Raji (cell line): ENCODE results near the gene MAP3K19.

Experiments
- POLR2A ChIP-seq: IDR thresholded peaks from 2 replicates; pipeline ENCODE4 v1.6.1; 2011; ENCODE audit warnings: low read depth, low read length, control low read depth; ENCODE audit not compliant: insufficient read depth

MAP3K19 gene

GRCh38 chr2:135009339-135009738, 37.9 kb downstream of the MAP3K19 start:
- TF ChIP-seq POLR2A = no peak

GRCh38 chr2:135005753-135006152, 41.5 kb downstream of the MAP3K19 start:
- no peak for TF ChIP-seq POLR2A

DNA sequence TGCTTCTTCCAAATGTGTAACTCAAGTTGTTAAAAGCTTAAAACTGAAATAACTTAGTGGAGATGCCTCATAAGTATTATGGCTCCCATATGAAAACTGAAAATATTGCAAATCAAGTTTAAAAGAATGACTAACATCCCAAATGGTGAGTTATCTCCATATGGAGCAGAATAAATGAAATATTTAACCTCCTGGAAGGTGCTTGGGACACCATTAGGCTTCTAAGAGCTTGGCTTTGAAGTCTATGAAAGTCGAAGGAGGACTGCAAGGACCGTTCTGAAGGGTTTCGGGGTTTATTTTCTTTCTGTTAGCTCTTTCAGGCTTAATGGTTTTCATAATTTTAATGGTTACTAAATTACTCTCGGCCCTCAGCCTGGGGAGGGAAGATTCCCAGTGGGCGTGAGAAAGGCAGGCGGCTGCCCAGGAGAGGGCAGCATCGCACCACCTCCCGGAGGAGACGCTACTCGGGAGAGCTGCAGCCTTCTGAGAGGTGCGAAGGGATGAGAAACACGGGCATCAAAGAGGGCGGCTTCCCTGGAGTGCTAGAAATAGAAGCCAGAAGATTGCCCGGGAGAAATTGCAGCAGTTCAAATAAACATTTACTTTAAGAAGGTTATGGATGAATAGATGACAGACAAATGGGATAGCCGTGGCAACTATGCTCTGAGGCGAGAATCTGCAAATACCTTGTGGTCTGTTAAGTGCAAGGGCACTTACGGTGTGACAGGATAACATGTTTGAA, 43.1 kb downstream of the MAP3K19 start:
- no peak for TF ChIP-seq POLR2A

- no peak for TF ChIP-seq POLR2A
Measured at GRCh38 chr2:135002836-135003235, 44.4 kb downstream of the MAP3K19 start.

DNA sequence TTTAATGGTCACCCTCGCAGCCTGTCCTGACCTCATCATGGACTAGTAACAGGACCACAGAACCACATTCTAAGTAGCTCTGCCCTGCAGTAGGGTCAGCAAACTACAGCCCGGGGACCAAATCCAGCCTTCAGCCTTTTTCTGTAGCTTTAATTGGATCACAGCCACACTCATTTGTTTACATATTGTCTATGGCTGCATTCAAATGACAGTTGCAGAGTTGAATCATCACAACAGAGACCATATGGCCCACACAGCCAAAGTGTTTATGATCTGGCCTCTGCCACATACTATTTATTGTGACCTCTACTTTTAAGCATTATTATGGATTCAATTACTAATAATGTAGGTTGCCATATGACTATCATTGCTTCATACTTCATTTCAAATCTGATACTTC, 47.7 kb downstream of the MAP3K19 start:
- TF ChIP-seq POLR2A = no peak

DNA sequence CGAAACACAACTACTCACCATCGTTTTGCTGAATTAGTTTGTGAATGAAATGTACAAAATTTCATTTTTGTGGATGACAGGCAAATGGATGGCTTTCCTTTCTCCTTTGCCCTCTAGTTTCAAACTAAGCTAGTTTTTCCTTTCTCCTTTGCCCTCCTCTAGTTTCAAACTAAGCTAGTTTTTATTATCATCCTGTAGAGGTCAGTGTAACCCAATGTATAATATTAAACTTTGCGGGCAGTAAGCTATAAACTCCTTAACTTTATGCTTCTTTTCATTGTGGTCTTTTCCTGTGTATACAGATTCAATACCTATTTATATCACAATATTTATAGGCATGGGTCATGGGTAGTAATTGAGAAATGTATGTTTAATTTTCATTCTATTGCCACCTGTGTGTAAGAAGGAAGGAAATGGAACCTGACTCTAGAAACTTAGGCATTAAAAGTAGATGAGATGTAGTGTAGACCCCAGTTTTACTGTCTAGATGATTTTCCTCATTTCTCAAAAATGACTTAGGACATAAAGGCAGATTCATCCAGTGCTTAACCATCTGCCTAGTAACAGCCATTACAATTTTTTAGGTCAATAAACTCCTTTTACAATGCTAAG, 58.1 kb downstream of the MAP3K19 start:
- no peak for TF ChIP-seq POLR2A

GRCh38 chr2:134985061-134985460, 62.2 kb downstream of the MAP3K19 start:
- TF ChIP-seq POLR2A = no peak

- no peak for TF ChIP-seq POLR2A
Measured at GRCh38 chr2:134982603-134983002, 64.6 kb downstream of the MAP3K19 start.

- TF ChIP-seq POLR2A = no peak
Measured at GRCh38 chr2:134980639-134981038, 66.6 kb downstream of the MAP3K19 start.

DNA sequence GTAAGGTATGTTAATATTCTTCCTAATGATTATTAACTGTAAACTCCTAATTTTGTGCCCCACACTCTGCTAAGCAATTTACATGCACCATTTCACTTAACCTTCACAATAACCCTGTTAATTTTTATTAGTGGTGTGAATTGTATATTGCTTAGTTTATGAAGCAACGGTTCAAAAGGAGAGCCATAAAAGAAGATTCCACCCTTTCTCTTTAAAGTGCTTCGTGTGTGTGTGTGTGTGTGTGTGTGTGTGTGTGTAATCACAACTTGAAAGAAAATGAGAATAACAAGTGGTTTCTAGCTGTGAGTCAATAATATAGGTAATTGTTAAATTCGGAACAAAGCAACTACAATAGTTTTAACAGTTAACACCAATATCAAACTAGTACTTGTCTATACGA, 68.0 kb downstream of the MAP3K19 start:
- no peak for TF ChIP-seq POLR2A

DNA sequence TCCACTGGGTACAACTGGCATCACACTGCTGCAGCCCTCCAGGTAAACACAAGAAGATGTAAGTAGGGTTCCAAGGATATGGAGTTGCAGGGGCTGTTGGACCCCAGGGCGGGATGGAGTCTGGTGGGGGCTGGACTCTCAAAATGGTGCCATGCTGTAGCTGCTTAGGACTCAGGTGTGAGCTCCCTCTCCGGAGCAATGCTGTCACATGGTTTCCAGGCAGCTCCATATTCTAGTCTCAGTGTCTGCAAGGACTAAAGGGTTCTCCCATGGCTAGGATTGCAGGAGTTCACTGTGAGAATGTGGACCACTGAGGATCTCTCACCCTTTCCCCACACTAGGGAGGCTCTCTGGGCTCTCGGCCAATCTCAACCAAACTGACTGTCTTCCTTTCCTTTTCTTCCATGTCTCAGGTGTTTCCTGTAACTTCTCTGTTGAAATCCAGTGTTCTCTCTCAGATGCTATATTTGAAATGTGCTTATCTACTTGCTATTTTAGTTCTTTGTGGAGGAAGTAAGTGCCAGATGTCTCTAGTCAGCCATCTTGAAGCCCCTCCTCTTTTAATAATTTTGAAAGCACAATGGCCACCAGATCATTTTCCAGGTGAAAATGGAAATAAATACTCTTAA, 71.1 kb downstream of the MAP3K19 start:
- TF ChIP-seq POLR2A = no peak

- no peak for TF ChIP-seq POLR2A
Measured at GRCh38 chr2:134975281-134976009, 71.8 kb downstream of the MAP3K19 start.

GRCh38 chr2:134973241-134974138, 73.8 kb downstream of the MAP3K19 start:
- TF ChIP-seq POLR2A = no peak

- TF ChIP-seq POLR2A = no peak
Measured at GRCh38 chr2:134957477-134957876, 89.8 kb downstream of the MAP3K19 start.

- TF ChIP-seq POLR2A = no peak
Measured at GRCh38 chr2:134955744-134956143, 91.5 kb downstream of the MAP3K19 start.
